ENCODE data around the gene TTLL11. TPM values are rescaled to one million over a fixed set of nuclear protein-coding genes. Genes with fewer than 3 reads are reported as not detected.
"Not testable (repeated sequence)": the region's sequence is repeated elsewhere in the genome, so short reads cannot be mapped to it uniquely, and the experiment has no call there.

TTLL11 gene
- total RNA-seq, 2 experiments from 2014 or later, result 0.56 to 1.4 TPM

GRCh38 chr9:122118343-122119165, 25.4 kb upstream of the TTLL11 start:
- H3K27me3 Mint-ChIP-seq, result peaks cover 6% of the 10 kb centered on the region
- DNase-seq (no peak), ATAC-seq (no peak)
- H3K4me1 Mint-ChIP-seq (ENCODE audit: low read depth), result no peaks in the 10 kb centered on the region
- ChIA-PET POLR2A (no interaction called here), CTCF (interaction anchor here (0.7 to 13.9 kb wide), 2 partner anchors 21 to 35 kb away, joined by 3 to 304 read pairs; no protein-coding TSS in a partner anchor)
- no peaks in the 10 kb centered on the region for H3K9me3 Mint-ChIP-seq
- H3K27ac Mint-ChIP-seq, result no peak overlapping the region
- TF ChIP-seq CTCF (IDR thresholded peaks at IDR 0.05), result no peak
- H3K36me3 Mint-ChIP-seq (ENCODE audit: low read depth), result no peaks in the 10 kb centered on the region
- H3K4me3 Mint-ChIP-seq, result no peak overlapping the region
- intact Hi-C loops (cut with micrococcal nuclease), result no loop called here

GRCh38 chr9:122117241-122117640, 24.1 kb upstream of the TTLL11 start:
- H3K27ac Mint-ChIP-seq; ATAC-seq; DNase-seq; POLR2A ChIA-PET; H3K4me3 Mint-ChIP-seq; H3K4me1 Mint-ChIP-seq (ENCODE audit: low read depth); H3K36me3 Mint-ChIP-seq (ENCODE audit: low read depth); intact Hi-C loops (cut with micrococcal nuclease); H3K27me3 Mint-ChIP-seq; H3K9me3 Mint-ChIP-seq: not testable (repeated sequence)
- CTCF ChIA-PET, result interaction anchor here (1.3 to 13.9 kb wide), 4 partner anchors 7 to 240 kb away, joined by 3 to 304 read pairs (median 8); no protein-coding TSS in a partner anchor

GRCh38 chr9:122116448-122117173, 23.5 kb upstream of the TTLL11 start:
- ATAC-seq, result no peak
- Mint-ChIP-seq H3K36me3 (ENCODE audit: low read depth) (no peaks in the 10 kb centered on the region), H3K4me1 (ENCODE audit: low read depth) (no peaks in the 10 kb centered on the region), H3K4me3 (no peak overlapping the region), H3K9me3 (no peaks in the 10 kb centered on the region), H3K27me3 (no peaks in the 10 kb centered on the region), H3K27ac (no peak overlapping the region)
- ChIA-PET POLR2A (no interaction called here), CTCF (interaction anchor here (1.3 to 13.9 kb wide), 4 partner anchors 8 to 240 kb away, joined by 3 to 304 read pairs (median 8); no protein-coding TSS in a partner anchor)
- intact Hi-C loops (cut with micrococcal nuclease), result no loop called here
- no peak for DNase-seq
- TF ChIP-seq CTCF (IDR thresholded peaks at IDR 0.05), result no peak

GRCh38 chr9:122116040-122116439, 22.9 kb upstream of the TTLL11 start:
- no peak for TF ChIP-seq CTCF (IDR thresholded peaks at IDR 0.05)
- H3K27me3 Mint-ChIP-seq, result no peaks in the 10 kb centered on the region
- no peak overlapping the region for H3K27ac Mint-ChIP-seq
- CTCF ChIA-PET, result interaction anchor here (1.3 to 13.9 kb wide), 4 partner anchors 8 to 241 kb away, joined by 3 to 304 read pairs (median 8); no protein-coding TSS in a partner anchor
- POLR2A ChIA-PET, result no interaction called here
- H3K4me1 Mint-ChIP-seq (ENCODE audit: low read depth), result no peaks in the 10 kb centered on the region
- no peak for DNase-seq
- no peaks in the 10 kb centered on the region for H3K9me3 Mint-ChIP-seq
- intact Hi-C loops (cut with micrococcal nuclease), result no loop called here
- H3K4me3 Mint-ChIP-seq, result no peak overlapping the region
- no peaks in the 10 kb centered on the region for H3K36me3 Mint-ChIP-seq (ENCODE audit: low read depth)
- ATAC-seq, result no peak

GRCh38 chr9:122115176-122116035, 22.3 kb upstream of the TTLL11 start:
- ATAC-seq (no peak), DNase-seq (no peak)
- no peak for TF ChIP-seq CTCF (IDR thresholded peaks at IDR 0.05)
- Mint-ChIP-seq H3K4me3 (no peak overlapping the region), H3K27me3 (no peaks in the 10 kb centered on the region), H3K27ac (no peak overlapping the region), H3K36me3 (ENCODE audit: low read depth) (no peaks in the 10 kb centered on the region), H3K9me3 (no peaks in the 10 kb centered on the region), H3K4me1 (ENCODE audit: low read depth) (no peaks in the 10 kb centered on the region)
- POLR2A ChIA-PET, result no interaction called here
- intact Hi-C loops (cut with micrococcal nuclease), result no loop called here
- CTCF ChIA-PET, result interaction anchor here (1.3 to 13.9 kb wide), 4 partner anchors 9 to 241 kb away, joined by 3 to 304 read pairs (median 8); no protein-coding TSS in a partner anchor

All from activated CD8-positive, alpha-beta T cell treated with anti-CD3 and anti-CD28 coated beads for 36 hours (primary cell).